Measurements from ENCODE around the gene DIP2C.
A peak's percentile ranks its signal among the peaks of the same experiment; 100 is the strongest.
"Not testable (repeated sequence)": the region's sequence is repeated elsewhere in the genome, so short reads cannot be mapped to it uniquely, and the experiment has no call there.

The DIP2C gene

DNA sequence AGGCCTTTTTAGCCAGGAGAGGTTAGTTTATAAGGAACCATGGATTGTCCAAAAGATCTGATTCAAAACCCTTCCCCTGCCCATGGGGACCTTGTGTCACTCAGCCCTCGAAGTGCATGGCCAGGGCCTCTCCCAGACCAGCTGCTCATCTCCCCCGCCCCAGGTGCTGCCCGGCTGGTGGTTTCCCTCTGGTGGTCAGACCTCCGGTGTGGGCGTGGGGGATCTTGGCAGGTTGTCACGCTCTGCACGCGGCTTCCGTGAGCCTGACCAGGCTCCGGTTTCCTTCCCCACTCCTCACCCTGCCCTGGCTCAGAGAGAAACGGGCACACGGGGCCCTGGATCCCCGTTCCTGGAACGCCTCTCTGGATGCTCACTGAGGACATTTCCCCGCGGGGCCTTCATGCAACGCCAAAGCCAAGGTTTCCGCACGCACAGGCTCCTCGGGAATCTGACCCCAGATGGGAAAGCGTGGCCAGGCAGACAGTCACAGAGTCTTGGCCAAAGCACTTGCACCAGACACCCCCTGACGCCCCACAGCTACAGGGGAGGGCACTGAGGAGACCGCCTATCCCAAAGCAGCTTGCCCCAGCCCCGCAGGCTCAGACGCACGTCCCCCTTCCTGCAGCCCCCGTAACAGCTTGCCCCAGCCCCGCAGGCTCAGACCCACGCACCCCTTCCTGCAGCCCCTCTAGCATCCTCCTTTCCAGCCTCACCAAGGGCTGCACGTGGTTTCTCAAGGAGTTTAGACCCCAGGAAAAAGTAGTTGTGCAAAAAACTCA lies 7.8 kb upstream of the DIP2C start:
- no peak for DNase-seq

GRCh38 chr10:695396-695795 lies 5.9 kb upstream of the DIP2C start:
- no peak for DNase-seq

- no peak for DNase-seq
These were observed 4.0 kb upstream of the DIP2C start for GRCh38 chr10:693506-693905.

GRCh38 chr10:692682-693351 lies 3.3 kb upstream of the DIP2C start:
- DNase-seq: no peak

DNA sequence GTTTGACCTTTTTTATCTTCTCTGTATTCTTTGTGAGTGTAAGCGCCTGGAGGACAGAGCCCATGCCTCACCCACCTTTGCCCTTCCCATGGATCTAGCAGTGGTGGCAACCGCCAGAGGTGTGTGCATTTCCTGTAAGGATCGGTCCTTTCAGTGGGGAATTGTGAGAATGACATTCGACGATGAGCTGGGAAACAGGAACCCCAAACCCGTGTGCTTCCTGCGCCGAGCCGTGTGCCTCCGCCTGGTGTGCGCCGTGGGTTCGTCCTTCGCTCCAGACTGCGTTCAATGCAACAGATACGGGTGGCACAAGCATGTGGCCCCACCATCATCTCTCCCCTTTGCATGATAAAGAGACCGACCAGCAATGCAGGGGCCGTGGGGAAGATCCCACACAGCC lies 1.7 kb upstream of the DIP2C start:
- DNase-seq: no peak

DNA sequence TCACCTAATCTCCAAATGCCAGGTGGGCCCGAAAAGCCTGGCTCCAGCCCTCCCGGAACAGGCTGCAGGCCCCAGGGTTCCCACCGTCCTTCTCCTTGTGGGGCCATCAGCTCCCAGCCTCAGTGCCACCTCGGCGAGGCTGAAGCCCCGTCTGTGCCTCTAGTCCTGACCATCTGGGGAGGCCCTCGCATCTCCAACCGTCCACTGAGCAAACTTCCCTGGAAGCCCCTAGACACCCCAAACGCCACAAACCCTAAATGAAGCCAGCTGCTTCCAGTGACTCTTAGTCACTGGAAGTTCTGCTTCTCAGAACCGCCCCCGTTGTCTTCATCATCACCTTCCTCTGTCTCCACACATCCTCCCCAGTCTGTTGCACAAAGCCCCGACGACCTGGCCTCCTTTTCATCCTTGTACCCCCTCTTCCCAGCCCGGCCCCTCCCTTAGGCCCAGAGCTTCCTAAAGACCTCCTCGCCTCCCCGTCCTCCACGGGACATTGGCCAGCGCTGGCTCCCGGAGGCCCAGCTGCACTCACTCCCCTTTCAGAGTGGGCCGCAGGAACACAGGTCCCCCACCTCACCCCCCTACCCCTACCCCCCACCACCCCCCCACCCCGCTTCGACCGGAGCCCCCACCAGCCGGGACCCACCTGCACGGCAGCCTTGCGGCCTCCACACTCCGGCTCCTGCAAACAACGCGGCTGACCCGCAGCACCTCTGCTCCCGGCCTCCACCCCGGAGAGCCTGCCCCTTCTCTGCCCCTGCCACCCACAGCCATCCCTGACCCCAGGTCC lies 1.1 kb upstream of the DIP2C start:
- no peak for DNase-seq

- no peak for DNase-seq
These were observed 382 bp downstream of the DIP2C start for GRCh38 chr10:689121-689451.

DNA sequence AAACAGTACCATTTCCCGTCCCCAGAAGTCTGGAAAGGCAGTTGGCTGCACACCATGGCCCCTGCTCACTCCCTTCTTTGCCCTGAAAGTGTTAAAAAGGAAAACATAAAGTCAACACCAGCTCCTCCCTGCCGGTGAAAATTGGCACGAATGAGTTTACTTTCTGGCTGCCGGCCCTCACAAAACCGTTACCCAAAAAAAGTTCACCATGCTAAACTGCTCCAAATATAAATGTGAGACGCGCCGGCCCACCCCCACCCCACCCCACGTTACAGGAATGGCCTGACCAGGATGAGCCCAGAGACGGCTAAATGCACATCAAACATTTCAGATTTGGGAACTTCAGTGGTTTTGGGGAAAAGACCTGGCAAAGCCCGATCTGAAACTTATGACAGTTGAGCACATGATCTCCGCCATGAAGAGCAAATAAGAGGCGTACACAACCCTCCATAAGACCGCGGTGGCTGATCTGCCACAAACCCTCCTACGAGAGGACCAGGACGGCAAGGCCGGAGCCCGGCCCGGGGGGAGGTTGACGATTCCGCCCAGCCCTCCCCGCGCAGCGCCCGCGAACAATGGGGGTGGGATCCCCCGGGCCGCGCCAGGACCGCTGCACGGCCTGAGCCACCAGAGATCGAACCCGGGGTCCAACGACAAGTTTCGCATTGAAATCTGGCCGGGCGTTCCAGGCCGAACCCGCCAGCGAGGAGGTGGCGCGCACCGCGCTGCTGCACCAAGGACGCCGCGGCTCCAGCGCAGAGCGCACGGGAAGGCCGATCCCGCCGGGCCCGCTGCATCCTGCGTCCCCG lies 952 bp downstream of the DIP2C start:
- DNase-seq: peak; percentile 19

DNA sequence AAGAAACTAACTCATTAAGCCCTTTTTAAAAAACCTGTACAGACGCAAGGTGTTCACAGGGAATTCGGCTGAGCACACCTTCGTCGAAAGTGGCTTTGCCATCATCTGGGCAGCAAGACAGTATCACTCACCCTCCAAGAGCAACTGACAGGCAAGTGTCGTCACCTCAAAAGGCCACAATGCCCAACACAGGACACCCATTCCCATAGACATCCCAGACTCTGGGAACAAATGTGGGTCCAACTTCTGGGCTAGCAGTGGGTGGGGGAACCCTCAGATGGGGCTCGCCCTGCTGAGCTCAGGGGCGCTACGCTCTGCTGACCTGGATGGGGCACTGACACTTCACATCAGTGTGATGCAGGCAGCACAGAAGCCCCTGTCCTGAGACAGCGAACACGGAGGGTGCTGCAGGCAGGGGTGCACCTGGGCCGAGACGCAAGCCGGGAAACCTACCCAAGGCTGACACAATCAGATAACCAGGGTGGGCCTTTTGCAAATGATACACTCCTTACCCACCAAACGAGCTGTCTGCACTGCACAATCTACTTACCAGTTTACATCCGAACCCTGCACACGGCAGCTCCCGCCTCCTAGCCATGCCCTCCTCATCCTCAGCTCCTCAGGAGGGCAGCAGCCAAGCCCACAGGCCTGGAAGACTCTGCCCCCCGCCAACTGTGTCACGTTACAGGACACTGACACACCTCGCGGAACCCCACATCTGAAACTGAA lies 1.7 kb downstream of the DIP2C start:
- no peak for DNase-seq

- no peak for DNase-seq
These were observed 3.1 kb downstream of the DIP2C start for GRCh38 chr10:686155-686931.

GRCh38 chr10:685613-686012 lies 3.9 kb downstream of the DIP2C start:
- no peak for DNase-seq

DNA sequence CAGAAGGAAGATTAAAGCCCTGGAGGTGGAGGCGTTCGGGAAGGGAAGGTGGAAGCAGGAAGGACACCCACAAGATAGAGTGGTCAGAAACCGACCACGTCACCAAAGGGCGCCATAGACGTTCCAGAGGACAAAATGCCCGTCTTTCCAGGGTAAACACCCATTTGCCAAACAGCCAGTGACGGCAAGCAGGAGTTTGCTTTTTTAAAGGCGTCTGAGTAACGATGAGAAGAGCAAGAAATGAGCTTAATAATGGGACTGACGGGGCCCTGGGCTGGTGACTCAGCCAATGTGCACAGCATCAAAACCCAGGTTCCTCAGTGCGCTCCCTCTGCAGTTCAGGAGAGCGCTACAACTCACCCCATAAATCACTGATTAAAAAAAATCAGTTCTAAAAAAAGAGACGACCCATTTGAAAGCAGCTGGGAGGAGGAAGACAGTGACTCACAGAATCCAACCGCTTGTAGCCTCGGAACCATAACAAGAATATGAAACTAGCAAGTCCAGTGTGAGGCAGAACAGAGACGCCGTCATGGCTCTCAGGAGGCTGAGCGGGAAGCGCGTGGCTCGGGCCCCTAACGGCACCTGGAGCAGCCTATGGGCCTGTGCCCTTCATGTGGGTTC lies 5.9 kb downstream of the DIP2C start:
- DNase-seq: no peak

- DNase-seq: no peak
These were observed 6.5 kb downstream of the DIP2C start for GRCh38 chr10:682931-683447.

GRCh38 chr10:681670-682318 lies 7.7 kb downstream of the DIP2C start:
- DNase-seq: no peak

DNA sequence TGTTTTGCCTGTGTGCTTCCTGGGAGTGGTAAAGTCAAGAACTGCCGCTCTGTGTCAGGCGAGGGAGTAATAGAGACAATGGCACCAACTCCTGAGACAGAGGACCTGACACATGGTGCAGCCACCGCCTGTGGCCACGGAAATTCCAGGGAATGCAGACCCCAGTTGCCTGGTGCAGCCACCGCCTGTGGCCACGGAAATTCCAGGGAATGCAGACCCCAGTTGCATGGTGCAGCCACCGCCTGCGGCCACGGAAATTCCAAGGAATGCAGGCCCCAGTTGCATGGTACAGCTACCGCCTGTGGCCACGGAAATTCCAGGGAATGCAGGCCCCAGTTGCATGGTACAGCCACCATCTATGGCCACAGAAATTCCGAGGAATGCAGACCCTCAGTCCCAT lies 8.7 kb downstream of the DIP2C start:
- no peak for DNase-seq

- peak; percentile 26 for DNase-seq
These were observed 9.3 kb downstream of the DIP2C start for GRCh38 chr10:680146-680545.

DNA sequence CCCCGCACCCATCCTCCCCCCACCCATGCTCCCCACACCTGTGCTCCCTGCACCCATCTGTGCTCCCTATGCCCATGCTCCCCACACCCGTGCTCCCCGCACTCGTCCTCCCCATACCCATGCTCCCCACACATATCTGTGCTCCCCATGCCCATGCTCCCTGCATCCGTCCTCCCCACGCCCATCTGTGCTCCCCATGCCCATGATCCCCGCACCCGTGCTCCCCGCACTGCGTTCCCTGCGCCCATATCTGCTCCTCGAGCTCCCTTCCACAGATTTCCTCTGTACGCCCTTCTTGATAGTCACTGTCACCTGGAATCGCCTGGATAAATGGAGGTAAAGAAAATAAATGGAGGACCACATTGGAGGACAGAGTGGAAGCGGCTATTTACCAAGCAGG lies 9.9 kb downstream of the DIP2C start:
- DNase-seq: no peak

DNA sequence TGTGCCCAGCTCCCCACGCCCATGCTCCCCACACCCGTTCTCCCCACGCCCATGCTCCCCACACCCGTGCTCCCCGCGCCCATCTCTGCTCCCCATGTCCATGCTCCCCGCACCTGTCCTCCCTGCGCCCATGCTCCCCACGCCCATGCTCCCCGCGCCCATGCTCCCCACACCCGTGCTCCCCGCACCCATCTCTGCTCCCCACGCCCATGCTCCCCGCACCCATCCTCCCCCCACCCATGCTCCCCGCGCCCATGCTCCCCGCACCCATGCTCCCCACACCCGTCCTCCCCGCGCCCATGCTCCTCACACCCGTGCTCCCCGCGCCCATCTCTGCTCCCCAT lies 10.8 kb downstream of the DIP2C start:
- not testable (repeated sequence) for DNase-seq

DNA sequence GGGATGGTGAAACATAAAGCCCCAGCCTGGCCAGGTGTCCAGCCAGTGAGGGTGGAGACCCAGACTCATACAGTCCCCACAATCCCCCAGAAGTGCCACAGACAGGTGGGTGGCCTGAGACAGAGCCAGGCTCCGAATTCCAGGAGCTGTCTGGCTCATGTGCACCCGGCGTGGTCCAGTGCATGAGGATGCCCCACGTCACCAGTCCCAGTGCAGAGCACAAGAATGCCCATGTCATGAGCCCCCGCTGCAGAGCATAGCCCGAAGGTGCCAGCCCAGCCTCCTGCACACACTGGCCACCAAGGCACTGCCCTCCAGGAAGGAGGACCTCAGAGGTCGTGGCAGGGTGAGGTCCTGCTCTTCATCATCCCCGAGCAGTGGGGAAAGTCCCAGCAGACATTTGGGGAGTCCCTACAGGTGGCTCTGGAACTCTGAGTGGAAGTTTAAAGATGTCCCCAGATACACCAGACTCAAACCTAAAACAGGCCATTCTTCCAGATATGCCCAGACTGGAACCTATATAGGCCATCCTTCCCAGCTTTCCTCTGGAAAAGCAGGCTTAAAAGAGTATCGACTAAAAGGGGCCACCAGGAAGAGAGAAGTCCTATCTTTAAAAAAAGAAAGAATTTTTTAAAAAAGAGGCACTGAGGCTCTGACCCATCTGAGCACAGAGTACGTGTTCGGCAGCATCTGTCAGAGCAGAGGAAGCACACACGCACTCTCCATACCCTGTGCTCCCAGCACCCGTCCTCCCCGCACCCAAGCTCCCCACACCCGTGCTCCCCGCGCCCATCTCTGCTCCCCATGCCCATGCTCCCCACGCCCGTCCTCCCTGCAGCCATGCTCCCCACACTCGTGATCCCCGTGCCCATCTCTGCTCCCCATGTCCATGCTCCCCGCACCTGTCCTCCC lies 11.5 kb downstream of the DIP2C start:
- no peak for DNase-seq

All from NCI-H1436 (cell line).